HG03378 (cell line): ENCODE data around the gene SMG9.
"Not testable (repeated sequence)": the region's sequence is repeated elsewhere in the genome, so short reads cannot be mapped to it uniquely, and the experiment has no call there.

Experiments used
- ATAC-seq: cut with Tn5 transposase; IDR thresholded peaks from one replicate; pipeline ENCODE4 v1.9.1; 2021; ENCODE audit warnings: mild to moderate bottlenecking, moderate library complexity; ENCODE audit not compliant: unreplicated experiment

Gene SMG9

GRCh38 chr19:43695985-43696704, 58.6 kb downstream of the SMG9 start:
- ATAC-seq: no peak

DNA sequence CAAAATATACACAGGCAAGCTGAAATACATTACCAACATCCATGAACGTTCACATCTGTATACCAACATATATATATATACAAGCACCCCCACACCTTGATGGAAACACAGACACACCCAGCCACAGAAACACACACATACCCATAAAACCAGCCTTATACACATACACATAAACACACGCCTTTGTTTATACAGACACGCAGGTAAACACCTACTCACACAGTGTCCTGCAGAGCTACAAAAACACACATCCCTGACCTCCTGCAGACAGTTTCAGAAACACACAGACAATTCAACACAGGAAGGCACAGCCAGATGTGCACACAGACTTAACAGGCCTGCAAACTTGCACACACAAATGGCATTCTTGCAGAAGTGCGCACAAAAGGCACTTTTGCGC, 60.2 kb downstream of the SMG9 start:
- no peak for ATAC-seq

GRCh38 chr19:43692877-43693276, 61.9 kb downstream of the SMG9 start:
- no peak for ATAC-seq

DNA sequence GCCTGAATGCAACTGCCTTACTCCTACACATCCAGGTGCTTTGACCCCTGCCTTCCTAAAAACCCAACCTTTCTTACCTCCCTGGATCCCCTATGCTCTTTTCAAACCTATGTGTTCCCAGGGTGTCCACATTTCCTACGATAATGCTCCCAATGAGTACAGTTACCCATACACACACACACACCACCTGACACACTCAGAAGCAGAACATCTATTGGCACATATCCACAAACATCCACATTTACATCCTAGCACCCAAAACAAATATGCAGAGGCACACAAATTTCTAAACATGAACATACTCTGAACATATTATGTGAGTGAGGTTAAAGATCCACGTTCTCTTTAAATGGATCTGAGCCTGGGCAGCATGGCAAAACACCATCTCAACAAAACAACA, 62.4 kb downstream of the SMG9 start:
- ATAC-seq: no peak

- no peak for ATAC-seq
These were observed 63.0 kb downstream of the SMG9 start for GRCh38 chr19:43691755-43692154.

GRCh38 chr19:43690890-43691289, 63.9 kb downstream of the SMG9 start:
- ATAC-seq: no peak

- no peak for ATAC-seq
These were observed 64.3 kb downstream of the SMG9 start for GRCh38 chr19:43690444-43690843.

GRCh38 chr19:43688059-43688701, 66.6 kb downstream of the SMG9 start:
- ATAC-seq: no peak

GRCh38 chr19:43687660-43687997, 67.1 kb downstream of the SMG9 start:
- no peak for ATAC-seq

- ATAC-seq: no peak
These were observed 70.4 kb downstream of the SMG9 start for GRCh38 chr19:43684326-43684725.

- ATAC-seq: no peak
These were observed 70.9 kb downstream of the SMG9 start for GRCh38 chr19:43683905-43684304.

DNA sequence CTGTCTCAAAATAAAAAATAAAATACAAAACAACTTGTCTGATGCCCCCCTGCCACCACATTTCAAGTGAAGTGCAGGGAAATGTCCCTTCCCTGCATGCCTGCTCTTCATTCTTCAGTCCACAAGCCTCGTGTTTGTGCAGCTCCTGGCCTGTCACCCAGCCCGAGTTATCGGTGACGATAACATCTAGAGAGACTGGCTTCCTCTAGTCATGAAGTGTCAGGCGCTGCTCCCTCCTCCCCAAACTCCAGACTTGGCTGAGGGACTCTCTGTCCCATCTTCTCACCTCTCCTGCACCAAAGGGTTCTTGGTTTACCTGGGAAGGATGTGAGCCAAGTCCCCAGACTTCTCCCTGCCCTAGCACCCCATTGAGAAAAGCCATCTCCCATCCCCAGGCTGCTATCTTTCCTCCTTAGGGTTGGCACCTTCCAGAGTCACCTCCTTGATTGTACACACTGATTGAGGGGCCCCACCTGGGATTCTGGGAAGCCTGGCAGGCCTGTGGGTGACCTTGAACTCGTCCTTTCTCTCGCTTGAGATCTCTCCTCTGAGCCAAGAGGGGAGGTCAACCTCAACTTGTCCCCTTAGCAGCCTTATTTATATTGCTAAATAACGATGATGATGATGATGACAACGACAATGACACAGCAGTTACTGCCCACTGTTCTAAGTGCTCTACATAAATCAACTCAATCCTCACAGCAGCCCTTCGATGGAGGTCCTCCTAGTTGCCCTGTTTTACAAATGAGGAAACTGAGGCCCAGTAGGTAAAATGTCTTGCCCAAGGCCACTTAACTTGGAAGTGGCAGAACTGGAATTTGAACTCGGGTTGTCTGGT, 71.7 kb downstream of the SMG9 start:
- no peak for ATAC-seq

DNA sequence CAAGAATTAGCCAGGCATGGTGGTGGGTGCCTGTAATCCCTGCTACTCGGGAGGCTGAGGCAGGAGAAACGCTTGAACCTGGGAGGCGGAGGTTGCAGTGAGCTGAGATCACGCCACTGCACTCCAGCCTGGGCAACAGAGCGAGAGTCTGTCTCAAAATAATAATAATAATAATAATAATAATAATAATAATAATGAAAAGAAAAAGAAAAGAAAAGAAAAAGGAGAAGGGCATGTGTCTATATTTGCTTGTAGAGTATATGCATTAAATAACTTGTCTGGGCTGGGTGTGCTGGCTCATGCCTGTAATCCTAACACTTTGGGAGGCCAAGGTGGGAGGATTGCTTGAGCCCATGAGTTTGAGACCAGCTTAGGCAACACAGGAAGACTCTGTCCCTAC, 72.5 kb downstream of the SMG9 start:
- ATAC-seq: not testable (repeated sequence)

DNA sequence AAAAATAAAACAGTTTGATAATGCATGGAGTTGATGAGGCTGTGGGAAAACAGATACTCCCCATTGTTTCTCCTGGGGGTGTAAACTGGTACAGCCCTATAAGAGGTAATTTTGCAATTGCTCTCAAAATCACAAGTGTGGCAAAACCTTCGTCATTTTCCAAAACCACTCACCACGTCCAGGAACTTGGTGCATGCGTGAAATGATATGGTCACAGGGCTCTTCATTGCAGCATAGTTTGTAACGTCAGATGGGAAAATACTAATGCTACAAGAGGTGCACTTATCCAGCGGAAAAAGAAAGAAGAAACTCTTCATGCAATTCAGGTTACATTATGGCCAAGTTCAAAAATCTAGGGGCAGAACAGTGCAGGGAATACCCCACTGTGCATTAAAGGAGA, 72.9 kb downstream of the SMG9 start:
- no peak for ATAC-seq

DNA sequence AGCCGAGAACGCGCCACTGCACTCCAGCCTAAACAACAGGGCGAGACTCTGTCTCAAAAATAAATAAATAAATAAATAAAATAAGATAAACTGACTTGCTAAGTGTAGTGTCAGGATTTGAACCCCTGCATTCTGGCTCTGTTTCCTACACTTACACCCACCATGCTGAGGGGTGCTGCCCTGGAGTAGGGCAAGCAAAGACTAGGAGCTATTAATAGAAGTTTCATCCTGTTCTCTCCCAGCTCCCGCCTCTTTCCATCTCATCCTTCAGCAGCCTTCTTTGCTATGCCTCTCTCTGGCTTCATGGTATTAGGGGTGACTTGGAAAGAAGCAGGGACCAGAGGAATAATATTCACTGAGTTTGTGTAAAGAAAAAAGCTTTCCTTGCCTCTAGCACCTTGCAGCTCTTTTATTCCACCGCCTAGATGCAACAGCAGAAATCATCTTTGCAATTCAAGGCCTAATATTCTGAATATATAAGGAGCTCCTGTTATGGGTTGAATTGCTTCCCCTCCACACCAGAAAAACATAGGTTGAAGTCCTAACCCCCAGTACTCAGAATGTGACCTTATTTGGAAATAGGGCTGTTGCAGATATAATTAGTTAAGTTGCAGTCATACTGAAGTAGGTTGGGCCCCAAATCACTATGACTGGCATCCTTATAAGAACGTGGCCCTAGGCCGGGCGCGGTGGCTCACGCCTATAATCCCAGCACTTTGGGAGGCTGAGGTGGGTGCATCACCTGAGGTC, 76.1 kb downstream of the SMG9 start:
- ATAC-seq: no peak
